WTC11 (cell line): ENCODE data around the gene EEIG1.

Experiments
- CREM ChIP-seq: sonication (generic); formaldehyde crosslinking; IDR thresholded peaks from 2 replicates; pipeline ENCODE4 v1.8.1; 2022; ENCODE audit warnings: mild to moderate bottlenecking, missing genetic modification reagents, moderate library complexity
- CTCF ChIP-seq: fragments of 200-600 bp; IDR thresholded peaks from 2 replicates; pipeline ENCODE4 v1.8.0; 2022; ENCODE audit warnings: antibody characterized with exemption
- E2F4 ChIP-seq: sonication (generic); formaldehyde crosslinking; IDR thresholded peaks from 2 replicates; pipeline ENCODE4 v1.8.1; 2022; ENCODE audit warnings: low read depth, mild to moderate bottlenecking, moderate library complexity, missing genetic modification reagents, borderline replicate concordance
- ESRRA ChIP-seq: sonication (generic); formaldehyde crosslinking; IDR thresholded peaks from 2 replicates; pipeline ENCODE4 v1.8.1; 2022; ENCODE audit warnings: mild to moderate bottlenecking, missing genetic modification reagents, borderline replicate concordance
- TCF7 ChIP-seq: sonication (generic); formaldehyde crosslinking; IDR thresholded peaks from 2 replicates; pipeline ENCODE4 v1.8.0; 2022; ENCODE audit warnings: mild to moderate bottlenecking, low read depth, missing genetic modification reagents, moderate library complexity
- ZNF396 ChIP-seq: fragments of 250-450 bp; sonication (Bioruptor Pico); IDR thresholded peaks from 2 replicates; pipeline ENCODE4 v1.8.0; 2021; ENCODE audit warnings: mild to moderate bottlenecking, moderate library complexity, borderline replicate concordance
- ZNF423 ChIP-seq: fragments of 250-450 bp; sonication (Bioruptor Pico); IDR thresholded peaks from 2 replicates; pipeline ENCODE4 v2.1.2; 2022; ENCODE audit warnings: mild to moderate bottlenecking, moderate library complexity
- TF ChIP-seq, protein P1 (sequence below): sonication (generic); formaldehyde crosslinking; IDR thresholded peaks from 2 replicates; pipeline ENCODE4 v1.8.1; 2023; ENCODE audit warnings: mild to moderate bottlenecking, missing genetic modification reagents, moderate library complexity

DNA sequence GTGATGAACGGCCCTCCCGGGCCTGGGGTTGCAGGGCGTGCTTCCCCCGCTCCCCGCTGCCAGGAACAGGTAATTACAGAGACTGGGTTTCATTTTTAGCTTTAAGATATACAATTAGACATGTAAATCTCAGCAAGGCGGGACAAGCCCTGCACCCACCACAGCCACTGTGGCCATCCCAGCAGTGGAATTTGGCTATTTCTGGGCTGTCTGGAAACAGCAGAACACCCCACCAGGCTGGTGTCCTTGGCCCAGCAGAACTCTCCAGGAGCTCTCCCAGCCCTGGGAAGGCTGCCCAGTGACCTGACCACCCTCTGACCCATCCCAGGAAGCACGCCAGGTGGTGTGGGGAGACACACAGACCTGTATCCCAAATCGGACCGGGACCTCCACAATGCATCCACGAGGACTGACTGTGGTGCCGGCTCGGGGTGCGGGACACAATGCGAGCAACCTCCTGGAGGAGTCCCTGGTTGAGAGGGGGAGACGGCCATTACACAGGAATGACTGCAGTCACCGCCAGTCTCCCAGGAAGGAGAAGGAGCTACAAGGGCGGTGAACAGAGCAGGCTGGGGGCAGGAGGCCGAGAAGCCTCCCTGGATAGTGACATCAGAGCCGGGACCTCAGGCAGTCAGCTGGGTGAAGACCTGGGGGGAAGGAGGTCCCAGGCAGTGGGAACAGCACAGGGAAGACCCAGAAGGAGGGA is 17.3 kb downstream of the EEIG1 start:
- TF ChIP-seq ZNF423 (no peak), CTCF (no peak), ZNF396 (no peak), TCF7 (CRISPR knock-in tag) (no peak), E2F4 (CRISPR knock-in tag) (no peak), CREM (CRISPR knock-in tag) (no peak), ESRRA (no peak)
- TF ChIP-seq, protein P1, sequence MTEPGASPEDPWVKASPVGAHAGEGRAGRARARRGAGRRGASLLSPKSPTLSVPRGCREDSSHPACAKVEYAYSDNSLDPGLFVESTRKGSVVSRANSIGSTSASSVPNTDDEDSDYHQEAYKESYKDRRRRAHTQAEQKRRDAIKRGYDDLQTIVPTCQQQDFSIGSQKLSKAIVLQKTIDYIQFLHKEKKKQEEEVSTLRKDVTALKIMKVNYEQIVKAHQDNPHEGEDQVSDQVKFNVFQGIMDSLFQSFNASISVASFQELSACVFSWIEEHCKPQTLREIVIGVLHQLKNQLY (CRISPR knock-in tag), result no peak
